CD4-positive, CD25-positive, alpha-beta regulatory T cell (primary cell): Measurements from ENCODE around the gene TAS2R10. TPM values are rescaled to one million over a fixed set of nuclear protein-coding genes. Genes with fewer than 3 reads are reported as not detected.
"Not testable (repeated sequence)": the region's sequence is repeated elsewhere in the genome, so short reads cannot be mapped to it uniquely, and the experiment has no call there.

Experiments used
- ATAC-seq, 2 donors: fragments of 150-1000 bp; cut with Tn5 transposase; one replicate each; pipeline ENCODE4 v1.10.0; 2021; ENCODE audit warnings: low read depth in 2 of 2, moderate number of reproducible peaks in 2 of 2, moderate library complexity in 1 of 2
- DNase-seq, 3 donors: peaks; one replicate each; pipeline versions ENCODE4 v3.0.0 to v3.0.0-alpha.2; 2012 to 2022; ENCODE audit warnings: mixed read lengths in 1 of 3
- H3K27ac ChIP-seq: one replicate; pipeline ENCODE4 v1.7.0; 2013; ENCODE audit warnings: mild to moderate bottlenecking, low read length; ENCODE audit not compliant: insufficient read depth, poor library complexity, severe bottlenecking
- H3K27me3 ChIP-seq: one replicate; pipeline ENCODE4 v1.7.0; 2013; ENCODE audit warnings: low read length; ENCODE audit not compliant: control insufficient read depth, insufficient read depth
- H3K36me3 ChIP-seq: one replicate; pipeline ENCODE4 v1.7.0; 2013; ENCODE audit warnings: mild to moderate bottlenecking, low read length, moderate library complexity; ENCODE audit not compliant: control insufficient read depth, insufficient read depth
- H3K4me1 ChIP-seq: 2 replicates; pipeline ENCODE4 v1.7.0; 2013; ENCODE audit warnings: mild to moderate bottlenecking, low read length; ENCODE audit not compliant: insufficient read depth, control insufficient read depth, poor library complexity, severe bottlenecking
- H3K4me3 ChIP-seq: one replicate; pipeline ENCODE4 v1.7.0; 2013; ENCODE audit warnings: low read depth, mild to moderate bottlenecking, low read length, moderate library complexity
- H3K9me3 ChIP-seq, 2 experiments: 1 replicate in 1 of 2; 2 replicates in 1 of 2; pipeline ENCODE4 v1.7.0; 2013; ENCODE audit warnings: low read length in 2 of 2, mild to moderate bottlenecking in 1 of 2, moderate library complexity in 1 of 2; ENCODE audit not compliant: control insufficient read depth in 2 of 2
- H3K27ac Mint-ChIP-seq, 3 donors: one replicate each; pipeline ENCODE4 v1.8.0; 2020 to 2022; ENCODE audit warnings: mild to moderate bottlenecking in 3 of 3, mixed read lengths in 3 of 3, moderate library complexity in 2 of 3
- H3K27me3 Mint-ChIP-seq: one replicate; pipeline ENCODE4 v1.8.0; 2022; ENCODE audit warnings: mild to moderate bottlenecking, mixed read lengths
- H3K36me3 Mint-ChIP-seq: one replicate; pipeline ENCODE4 v1.8.0; 2020; ENCODE audit warnings: mixed read lengths
- H3K4me1 Mint-ChIP-seq, 4 donors: one replicate each; pipeline ENCODE4 v1.8.0; 2020 to 2022; ENCODE audit warnings: mixed read lengths in 4 of 4, mild to moderate bottlenecking in 1 of 4
- H3K4me3 Mint-ChIP-seq, 4 donors: one replicate each; pipeline ENCODE4 v1.8.0; 2020 to 2022; ENCODE audit warnings: mild to moderate bottlenecking in 4 of 4, mixed read lengths in 4 of 4, moderate library complexity in 3 of 4
- H3K9me3 Mint-ChIP-seq, 7 donors: one replicate each; pipeline ENCODE4 v1.8.0; 2020 to 2022; ENCODE audit warnings: mixed read lengths in 7 of 7, mild to moderate bottlenecking in 3 of 7, moderate library complexity in 2 of 7
- polyA plus RNA-seq, 4 donors: library from polyadenylated mRNA; unstranded; fragments of 300-500 nt; fragmentation: Illumina TruSeq; gene quantifications; one replicate each; pipeline ENCODE4 v1.2.3, GENCODE V29; 2021
- total RNA-seq: library from RNA; stranded (reverse); gene quantifications from one replicate; pipeline ENCODE4 v1.2.3, GENCODE V29; 2022

TAS2R10 gene
- total and polyA plus RNA-seq, 5 donors from 2014 or later, result not detected

DNA sequence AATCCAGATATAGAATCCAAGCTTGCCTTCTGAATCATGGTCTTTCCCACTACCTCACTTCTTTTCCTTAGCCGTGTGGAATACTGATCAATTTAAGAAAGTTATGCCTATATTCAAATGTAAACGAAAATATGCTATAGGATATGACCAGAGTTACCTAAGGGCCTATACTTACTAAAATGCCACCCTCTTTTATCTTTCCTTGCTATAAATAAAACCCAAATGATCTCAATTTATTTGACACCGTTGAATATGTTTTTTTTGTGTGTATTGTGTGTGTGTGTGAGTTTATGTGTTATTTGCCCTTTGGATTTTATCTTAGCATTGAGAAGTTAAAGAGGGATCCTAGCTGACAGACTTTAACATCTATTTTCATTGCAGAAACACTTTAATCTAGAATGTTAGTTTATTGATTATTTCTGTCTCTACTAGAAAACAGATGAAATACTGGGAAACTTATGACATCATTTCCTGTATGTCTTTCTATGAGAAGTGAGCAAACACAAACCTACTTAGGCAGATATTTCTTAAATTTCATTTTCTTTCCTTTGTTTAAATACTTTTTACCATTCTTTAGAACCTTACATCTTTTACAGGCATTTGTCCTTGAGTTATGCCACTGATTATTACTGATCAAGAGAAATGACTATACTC lies 14.1 kb downstream of the TAS2R10 start:
- H3K4me3 Mint-ChIP-seq, result no peak overlapping the region
- no peak overlapping the region for H3K4me3 ChIP-seq
- H3K9me3 Mint-ChIP-seq, result peaks cover 0 to 3% (median 0%) of the 10 kb centered on the region in 7 donors
- ATAC-seq, result no peak
- H3K36me3 Mint-ChIP-seq, result no peaks in the 10 kb centered on the region
- no peaks in the 10 kb centered on the region for H3K4me1 Mint-ChIP-seq
- no peaks in the 10 kb centered on the region for H3K4me1 ChIP-seq
- H3K36me3 ChIP-seq, result no peaks in the 10 kb centered on the region
- peaks cover 18% of the 10 kb centered on the region for H3K27me3 Mint-ChIP-seq
- no peak overlapping the region for H3K27ac Mint-ChIP-seq
- peaks cover 5% of the 10 kb centered on the region for H3K27me3 ChIP-seq
- H3K9me3 ChIP-seq, result no peaks in the 10 kb centered on the region
- DNase-seq, result no peak
- no peak overlapping the region for H3K27ac ChIP-seq

- Histone ChIP-seq H3K4me1 (no peaks in the 10 kb centered on the region), H3K4me3 (no peak within 1 kb of the TSS), H3K9me3 (no peaks in the 10 kb centered on the region), H3K36me3 (no peaks in the 10 kb centered on the region), H3K27ac (no peak within 1 kb of the TSS), H3K27me3 (peaks cover 2% of the 10 kb centered on the region)
- DNase-seq (no peak), ATAC-seq (no peak)
- H3K36me3 Mint-ChIP-seq, result no peaks in the 10 kb centered on the region
- H3K27me3 Mint-ChIP-seq, result peaks cover 13% of the 10 kb centered on the region
- H3K4me1 Mint-ChIP-seq, result no peaks in the 10 kb centered on the region
- no peak within 1 kb of the TSS for H3K27ac Mint-ChIP-seq
- peaks cover 0 to 4% (median 0%) of the 10 kb centered on the region in 7 donors for H3K9me3 Mint-ChIP-seq
- no peak within 1 kb of the TSS for H3K4me3 Mint-ChIP-seq
Observed at GRCh38 chr12:10810068-10810467, 16.1 kb downstream of the TAS2R10 start, which contains the start of gene TAS2R9. TAS2R9 (minus strand) TSS chr12:10810168; CDS start chr12:10810075, 93 bp downstream.

DNA sequence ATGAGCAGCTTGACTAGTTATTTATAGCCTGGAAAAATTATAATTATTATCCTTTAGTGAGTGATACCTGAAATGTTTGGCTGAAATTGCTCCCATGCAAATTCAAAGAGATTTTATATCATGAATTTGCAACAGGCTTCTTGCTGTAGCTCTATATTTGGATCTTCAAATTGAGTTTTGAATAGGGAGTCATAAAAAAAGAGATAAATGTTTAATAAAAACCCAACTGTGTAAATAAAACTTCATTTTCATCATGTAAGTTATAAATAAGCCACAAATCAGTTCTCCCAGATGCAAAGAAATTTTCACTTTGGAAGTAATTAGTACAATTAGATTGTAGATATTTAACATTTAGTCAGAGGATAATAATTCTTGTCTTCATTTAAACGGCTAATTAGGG lies 19.0 kb downstream of the TAS2R10 start, which contains the start of gene TAS2R8:
TAS2R8 (minus strand) TSS at position 101 of the 400 bp plus-strand sequence. CDS start 306 bp downstream, outside the sequence.
- no peaks in the 10 kb centered on the region for H3K4me1 ChIP-seq
- peaks cover 8% of the 10 kb centered on the region for H3K27me3 Mint-ChIP-seq
- H3K27ac ChIP-seq, result no peak within 1 kb of the TSS
- DNase-seq (no peak), ATAC-seq (no peak)
- H3K4me3 Mint-ChIP-seq, result peak within 1 kb of the TSS in 1 of 4 donors; percentile 28
- no peak within 1 kb of the TSS for H3K27ac Mint-ChIP-seq
- no peak within 1 kb of the TSS for H3K4me3 ChIP-seq
- H3K36me3 Mint-ChIP-seq, result no peaks in the 10 kb centered on the region
- peaks cover 2% of the 10 kb centered on the region for H3K27me3 ChIP-seq
- peaks cover 0 to 4% (median 0%) of the 10 kb centered on the region in 7 donors for H3K9me3 Mint-ChIP-seq
- H3K36me3 ChIP-seq, result no peaks in the 10 kb centered on the region
- H3K9me3 ChIP-seq, result no peaks in the 10 kb centered on the region
- H3K4me1 Mint-ChIP-seq, result no peaks in the 10 kb centered on the region

GRCh38 chr12:10802587-10802986 lies 23.6 kb downstream of the TAS2R10 start, which contains the start of gene TAS2R7:
TAS2R7 (minus strand) TSS chr12:10802627; CDS start chr12:10802570, 57 bp downstream.
- ATAC-seq, result no peak
- no peaks in the 10 kb centered on the region for H3K27me3 ChIP-seq
- H3K9me3 Mint-ChIP-seq, result peaks cover 0 to 4% (median 0%) of the 10 kb centered on the region in 7 donors
- no peak for DNase-seq
- no peak within 1 kb of the TSS for H3K27ac Mint-ChIP-seq
- no peaks in the 10 kb centered on the region for H3K4me1 Mint-ChIP-seq
- no peaks in the 10 kb centered on the region for H3K36me3 ChIP-seq
- no peak within 1 kb of the TSS for H3K4me3 ChIP-seq
- H3K36me3 Mint-ChIP-seq, result no peaks in the 10 kb centered on the region
- no peaks in the 10 kb centered on the region for H3K9me3 ChIP-seq
- peaks cover 12% of the 10 kb centered on the region for H3K27me3 Mint-ChIP-seq
- H3K4me1 ChIP-seq, result no peaks in the 10 kb centered on the region
- no peak within 1 kb of the TSS for H3K27ac ChIP-seq
- no peak within 1 kb of the TSS for H3K4me3 Mint-ChIP-seq

DNA sequence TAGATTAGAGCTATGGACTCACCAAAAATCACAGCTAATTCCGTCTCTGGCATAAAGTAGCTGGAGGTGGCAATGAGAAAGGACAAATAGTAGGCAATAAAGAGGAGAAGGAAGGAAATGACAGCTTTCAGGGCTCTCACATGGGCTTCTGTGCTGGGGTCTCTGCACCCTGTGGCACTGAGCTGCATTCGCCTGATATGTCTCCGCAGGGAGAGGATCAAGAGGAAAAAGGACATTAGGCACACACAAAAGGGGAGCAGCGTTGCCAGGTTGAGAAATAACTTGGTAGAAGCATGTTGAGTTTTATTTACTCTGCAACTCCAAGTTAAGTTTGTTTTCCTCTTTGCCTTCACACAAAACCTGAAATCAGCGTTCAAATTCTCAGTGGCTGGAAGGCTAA lies 24.4 kb downstream of the TAS2R10 start:
- Mint-ChIP-seq H3K36me3 (no peaks in the 10 kb centered on the region), H3K27ac (no peak overlapping the region), H3K4me1 (no peaks in the 10 kb centered on the region), H3K9me3 (peaks cover 0 to 4% (median 0%) of the 10 kb centered on the region in 7 donors), H3K4me3 (no peak overlapping the region), H3K27me3 (peaks cover 12% of the 10 kb centered on the region)
- H3K36me3 ChIP-seq, result no peaks in the 10 kb centered on the region
- no peaks in the 10 kb centered on the region for H3K9me3 ChIP-seq
- ATAC-seq (no peak), DNase-seq (no peak)
- no peak overlapping the region for H3K27ac ChIP-seq
- no peak overlapping the region for H3K4me3 ChIP-seq
- peaks cover 3% of the 10 kb centered on the region for H3K27me3 ChIP-seq
- H3K4me1 ChIP-seq, result no peaks in the 10 kb centered on the region

DNA sequence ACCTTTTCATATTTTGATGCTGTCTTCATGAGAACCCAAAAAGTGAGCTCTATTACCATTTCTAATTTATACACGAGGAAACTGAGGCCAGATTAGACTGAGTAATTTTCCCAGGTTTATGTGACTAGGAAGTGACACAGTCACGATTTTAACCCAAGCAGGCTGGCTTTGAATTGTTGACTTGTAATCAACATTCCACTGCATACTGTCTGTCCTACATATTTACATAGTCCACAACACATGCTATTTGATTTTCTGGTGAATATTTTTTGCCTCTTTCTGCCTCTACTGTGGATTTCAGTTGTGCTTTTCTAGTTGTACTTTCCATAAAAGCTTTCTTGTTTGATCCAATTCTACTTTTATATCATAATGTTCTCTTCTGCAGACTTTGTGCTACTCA lies 31.9 kb downstream of the TAS2R10 start:
- Mint-ChIP-seq H3K4me1 (no peaks in the 10 kb centered on the region), H3K9me3 (peaks cover 0 to 3% (median 0%) of the 10 kb centered on the region in 7 donors), H3K4me3 (no peak overlapping the region), H3K27ac (no peak overlapping the region), H3K27me3 (peaks cover 17% of the 10 kb centered on the region), H3K36me3 (no peaks in the 10 kb centered on the region)
- H3K36me3 ChIP-seq, result no peaks in the 10 kb centered on the region
- H3K9me3 ChIP-seq, result no peaks in the 10 kb centered on the region
- peaks cover 3% of the 10 kb centered on the region for H3K27me3 ChIP-seq
- H3K4me1 ChIP-seq, result no peaks in the 10 kb centered on the region
- no peak for ATAC-seq
- DNase-seq, result no peak
- H3K27ac ChIP-seq, result no peak overlapping the region
- H3K4me3 ChIP-seq, result no peak overlapping the region

DNA sequence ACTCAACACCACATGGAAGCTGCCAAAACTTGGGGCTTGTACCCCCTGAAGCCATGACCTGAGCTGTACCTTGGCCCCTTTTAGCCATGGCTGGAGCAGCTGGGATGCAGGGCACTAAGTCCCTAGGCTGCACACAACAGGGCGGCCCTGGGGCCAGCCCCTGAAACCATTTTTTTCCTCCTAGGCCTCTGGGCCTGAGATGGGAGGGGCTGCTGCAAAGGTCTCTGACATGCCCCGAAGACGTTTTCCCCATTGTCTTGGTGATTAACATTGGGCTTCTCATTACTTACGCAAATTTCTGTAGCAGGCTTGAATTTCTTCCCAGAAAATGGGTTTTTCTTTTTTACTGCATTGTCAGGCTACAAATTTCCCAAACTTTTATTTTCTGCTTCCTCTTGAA lies 34.4 kb downstream of the TAS2R10 start:
- H3K36me3 ChIP-seq, H3K27ac Mint-ChIP-seq, ATAC-seq, H3K27ac ChIP-seq, H3K4me3 ChIP-seq, H3K4me1 Mint-ChIP-seq, H3K9me3 Mint-ChIP-seq, H3K36me3 Mint-ChIP-seq, H3K27me3 Mint-ChIP-seq, H3K4me1 ChIP-seq, H3K9me3 ChIP-seq, H3K4me3 Mint-ChIP-seq, H3K27me3 ChIP-seq, DNase-seq: not testable (repeated sequence)

- Mint-ChIP-seq H3K4me3 (no peak overlapping the region), H3K4me1 (no peaks in the 10 kb centered on the region), H3K36me3 (no peaks in the 10 kb centered on the region), H3K27ac (no peak overlapping the region), H3K9me3 (peaks cover 0 to 2% (median 0%) of the 10 kb centered on the region in 7 donors), H3K27me3 (peaks cover 4% of the 10 kb centered on the region)
- Histone ChIP-seq H3K27me3 (peaks cover under 1% of the 10 kb centered on the region), H3K4me3 (no peak overlapping the region), H3K4me1 (no peaks in the 10 kb centered on the region), H3K9me3 (no peaks in the 10 kb centered on the region), H3K27ac (no peak overlapping the region), H3K36me3 (no peaks in the 10 kb centered on the region)
- ATAC-seq (no peak), DNase-seq (no peak)
Observed at GRCh38 chr12:10783252-10783651, 42.9 kb downstream of the TAS2R10 start.
